Sigmoid colon (tissue), 7 donors: Measurements from ENCODE around the gene SEC11A. TPM values are rescaled to one million over a fixed set of nuclear protein-coding genes. Genes with fewer than 3 reads are reported as not detected.
A peak's percentile ranks its signal among the peaks of the same experiment; 100 is the strongest.

Experiments used
- DNase-seq: peaks from one replicate; pipeline ENCODE4 v3.0.0-alpha.2; 2019
- H3K27ac ChIP-seq, 4 donors: fragments of 200-600 bp; sonication (generic); one replicate each; pipeline ENCODE4 v1.5.1; 2016 to 2019; ENCODE audit warnings: mild to moderate bottlenecking in 1 of 4
- H3K27me3 ChIP-seq, 3 donors: fragments of 200-600 bp; sonication (generic); one replicate each; pipeline ENCODE4 v1.5.1; 2019; ENCODE audit warnings: mild to moderate bottlenecking in 1 of 3
- H3K36me3 ChIP-seq, 4 donors: fragments of 200-600 bp; sonication (generic); one replicate each; pipeline ENCODE4 v1.5.1; 2016 to 2019
- H3K4me1 ChIP-seq, 4 donors: fragments of 200-600 bp; sonication (generic); one replicate each; pipeline ENCODE4 v1.5.1; 2017 to 2019
- H3K4me3 ChIP-seq, 4 donors: fragments of 200-600 bp; sonication (generic); one replicate each; pipeline ENCODE4 v1.5.1; 2017 to 2019; ENCODE audit warnings: mild to moderate bottlenecking in 2 of 4, moderate library complexity in 1 of 4
- H3K9me3 ChIP-seq, 4 donors: fragments of 200-600 bp in 3 of 4; sonication (generic) in 3 of 4; one replicate each; pipeline versions ENCODE4 v1.5.1 to v1.6.1; 2013 to 2019
- EP300 ChIP-seq, 4 donors: sonication (generic); formaldehyde crosslinking; IDR thresholded peaks; one replicate each; pipeline ENCODE4 v1.6.1; 2017; ENCODE audit warnings: antibody characterized with exemption in 4 of 4
- POLR2A ChIP-seq, 2 donors: fragments of 450-650 bp; IDR thresholded peaks; one replicate each; pipeline ENCODE4 v1.6.1; 2016; ENCODE audit warnings: antibody characterized with exemption in 2 of 2, mild to moderate bottlenecking in 2 of 2, moderate library complexity in 2 of 2
- POLR2AphosphoS5 ChIP-seq, 4 donors: sonication (generic); formaldehyde crosslinking; IDR thresholded peaks; one replicate each; pipeline ENCODE4 v1.6.1; 2017; ENCODE audit warnings: antibody characterized with exemption in 4 of 4
- WGBS, 2 donors: extraction: QIAGEN DNeasy Blood & Tissue Kit; methylation state at CpG; one replicate each; pipeline ENCODE4 v1.1.7; 2013; 5-methylcytosine and 5-hydroxymethylcytosine counted together
- intact Hi-C: fragments of 100-400 bp; cut with DNase I; formaldehyde crosslinking; loops from one replicate; pipeline ENCODE4 v1.15.1; 2023
- polyA plus RNA-seq, 3 donors: library from polyadenylated mRNA; stranded (reverse); fragments of 200-250 nt; gene quantifications; one replicate each; pipeline ENCODE4 v1.2.3, GENCODE V29; 2013
- total RNA-seq, 4 donors: library from RNA; depleted of rRNA; stranded (reverse); fragments of >200 nt; gene quantifications; one replicate each; pipeline ENCODE4 v1.1.0, GENCODE V29; 2016
- TF ChIP-seq, protein P1 (sequence below), 4 experiments: fragments of 450-650 bp in 3 of 4; fragments of 200-600 bp in 1 of 4; IDR thresholded peaks; one replicate each; pipeline ENCODE4 v1.5.1; 2016 to 2019; ENCODE audit warnings: antibody characterized with exemption in 4 of 4, mild to moderate bottlenecking in 3 of 4, moderate library complexity in 2 of 4
- donor health status: healthy with polysubstance abuse.
- donor health status: Bipolar disorder and iron deficiency.
- donor health status: healthy.

SEC11A gene
- total and polyA plus RNA-seq, 7 donors = 83.9 to 216 (median 152) TPM

DNA sequence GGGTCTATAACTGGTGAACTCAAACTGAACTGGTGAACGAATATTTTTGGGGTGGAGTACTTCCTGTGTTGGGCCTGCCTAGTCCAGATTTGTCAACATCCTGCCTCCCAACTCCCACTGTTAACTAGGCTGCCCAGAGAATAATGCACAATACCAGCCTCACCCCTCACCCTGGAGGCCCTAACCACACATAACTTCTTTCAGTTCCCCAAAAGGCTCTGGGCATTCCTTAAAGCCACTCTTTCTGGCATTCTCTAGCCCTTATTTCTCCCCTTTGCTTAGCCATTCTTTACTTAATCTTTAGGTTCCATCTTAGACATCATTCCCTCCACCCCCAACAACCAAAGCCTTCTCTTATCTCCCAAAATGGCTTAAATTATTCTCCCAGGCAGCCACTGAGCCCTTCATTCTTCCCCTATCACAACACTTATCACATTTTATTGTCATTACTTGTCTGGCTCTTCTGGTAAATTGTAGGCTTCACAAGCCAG, 9.1 kb upstream of the SEC11A start:
- Histone ChIP-seq H3K27ac (peak overlapping the region in 2 of 4 donors; percentile 40), H3K9me3 (no peaks in the 10 kb centered on the region), H3K36me3 (no peaks in the 10 kb centered on the region), H3K27me3 (no peaks in the 10 kb centered on the region), H3K4me1 (no peaks in the 10 kb centered on the region), H3K4me3 (no peak overlapping the region)
- intact Hi-C loops = no loop called here
- 8 to 9% methylated on average over 1 of the region's 1 CpG for WGBS, 2 donors
- DNase-seq = no peak
- TF ChIP-seq POLR2AphosphoS5 (IDR thresholded peaks at IDR 0.05) = peak in 1 of 4 donors; percentile 17
- TF ChIP-seq, protein P1, sequence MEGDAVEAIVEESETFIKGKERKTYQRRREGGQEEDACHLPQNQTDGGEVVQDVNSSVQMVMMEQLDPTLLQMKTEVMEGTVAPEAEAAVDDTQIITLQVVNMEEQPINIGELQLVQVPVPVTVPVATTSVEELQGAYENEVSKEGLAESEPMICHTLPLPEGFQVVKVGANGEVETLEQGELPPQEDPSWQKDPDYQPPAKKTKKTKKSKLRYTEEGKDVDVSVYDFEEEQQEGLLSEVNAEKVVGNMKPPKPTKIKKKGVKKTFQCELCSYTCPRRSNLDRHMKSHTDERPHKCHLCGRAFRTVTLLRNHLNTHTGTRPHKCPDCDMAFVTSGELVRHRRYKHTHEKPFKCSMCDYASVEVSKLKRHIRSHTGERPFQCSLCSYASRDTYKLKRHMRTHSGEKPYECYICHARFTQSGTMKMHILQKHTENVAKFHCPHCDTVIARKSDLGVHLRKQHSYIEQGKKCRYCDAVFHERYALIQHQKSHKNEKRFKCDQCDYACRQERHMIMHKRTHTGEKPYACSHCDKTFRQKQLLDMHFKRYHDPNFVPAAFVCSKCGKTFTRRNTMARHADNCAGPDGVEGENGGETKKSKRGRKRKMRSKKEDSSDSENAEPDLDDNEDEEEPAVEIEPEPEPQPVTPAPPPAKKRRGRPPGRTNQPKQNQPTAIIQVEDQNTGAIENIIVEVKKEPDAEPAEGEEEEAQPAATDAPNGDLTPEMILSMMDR (IDR thresholded peaks at IDR 0.05) = no peak

DNA sequence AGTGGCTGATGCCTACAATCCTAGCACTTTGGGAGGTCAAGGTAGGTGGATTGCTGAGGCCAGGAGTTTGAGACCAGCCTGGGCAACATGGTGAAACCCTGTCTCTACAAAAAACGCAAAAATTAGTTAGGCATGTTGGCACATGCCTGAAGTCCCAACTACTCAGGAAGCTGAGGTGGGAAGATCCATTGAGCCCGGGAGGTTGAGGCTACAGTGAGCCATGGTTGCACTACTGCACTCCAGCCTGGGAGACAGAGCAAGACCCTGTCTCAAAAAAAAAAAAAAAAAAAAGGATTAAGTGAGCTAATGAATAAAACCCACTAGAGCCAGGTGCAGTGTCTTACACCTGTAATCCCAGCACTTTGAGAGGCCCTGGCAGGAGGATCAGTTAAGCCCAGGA, 6.7 kb upstream of the SEC11A start:
- WGBS, 2 donors = 92 to 93% methylated on average over 2 of the region's 2 CpGs

DNA sequence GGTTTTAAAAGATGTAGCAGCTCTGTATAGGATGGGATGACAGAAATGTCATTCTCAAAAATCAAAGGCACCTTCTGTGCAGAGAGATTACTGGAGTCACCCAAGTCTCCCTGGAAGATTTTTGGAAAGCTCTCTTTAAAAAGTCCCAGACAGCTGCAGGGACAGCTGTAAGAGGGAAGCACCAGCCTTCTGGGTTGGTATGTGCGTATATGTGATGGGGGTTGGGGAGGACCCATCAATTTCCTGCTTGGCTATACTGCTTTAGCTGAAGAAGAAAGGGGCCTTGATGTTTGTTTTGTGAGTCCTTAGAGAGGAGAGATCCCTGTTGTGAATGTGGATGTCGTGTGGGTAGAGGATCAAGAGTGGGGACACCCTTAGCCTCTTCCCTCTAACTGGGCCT, 5.4 kb upstream of the SEC11A start:
- H3K36me3 ChIP-seq = no peaks in the 10 kb centered on the region
- no peaks in the 10 kb centered on the region for H3K27me3 ChIP-seq
- intact Hi-C loops = no loop called here
- peaks cover 0 to 10% (median 6%) of the 10 kb centered on the region in 4 donors for H3K4me1 ChIP-seq
- WGBS, 2 donors = 64 to 76% methylated on average over 2 of the region's 2 CpGs
- no peaks in the 10 kb centered on the region for H3K9me3 ChIP-seq
- TF ChIP-seq, protein P1 (IDR thresholded peaks at IDR 0.05) = no peak
- TF ChIP-seq POLR2AphosphoS5 (IDR thresholded peaks at IDR 0.05) (no peak), EP300 (IDR thresholded peaks at IDR 0.05) (no peak), POLR2A (IDR thresholded peaks at IDR 0.05) (no peak)
- peak overlapping the region in 1 of 4 donors; percentile 1 for H3K27ac ChIP-seq
- H3K4me3 ChIP-seq = no peak overlapping the region
- DNase-seq = no peak

More for the DNA sequence above, 6.7 kb upstream of the SEC11A start:
- H3K4me3 ChIP-seq = no peak overlapping the region
- H3K27ac ChIP-seq = no peak overlapping the region
- H3K36me3 ChIP-seq = no peaks in the 10 kb centered on the region
- no peaks in the 10 kb centered on the region for H3K27me3 ChIP-seq
- intact Hi-C loops = no loop called here
- TF ChIP-seq EP300 (IDR thresholded peaks at IDR 0.05) = no peak
- TF ChIP-seq, protein P1 (IDR thresholded peaks at IDR 0.05) = no peak
- TF ChIP-seq POLR2A (IDR thresholded peaks at IDR 0.05) = no peak
- no peak for TF ChIP-seq POLR2AphosphoS5 (IDR thresholded peaks at IDR 0.05)
- no peaks in the 10 kb centered on the region for H3K9me3 ChIP-seq
- peaks cover 0 to under 1% (median 0%) of the 10 kb centered on the region in 4 donors for H3K4me1 ChIP-seq
- no peak for DNase-seq

DNA sequence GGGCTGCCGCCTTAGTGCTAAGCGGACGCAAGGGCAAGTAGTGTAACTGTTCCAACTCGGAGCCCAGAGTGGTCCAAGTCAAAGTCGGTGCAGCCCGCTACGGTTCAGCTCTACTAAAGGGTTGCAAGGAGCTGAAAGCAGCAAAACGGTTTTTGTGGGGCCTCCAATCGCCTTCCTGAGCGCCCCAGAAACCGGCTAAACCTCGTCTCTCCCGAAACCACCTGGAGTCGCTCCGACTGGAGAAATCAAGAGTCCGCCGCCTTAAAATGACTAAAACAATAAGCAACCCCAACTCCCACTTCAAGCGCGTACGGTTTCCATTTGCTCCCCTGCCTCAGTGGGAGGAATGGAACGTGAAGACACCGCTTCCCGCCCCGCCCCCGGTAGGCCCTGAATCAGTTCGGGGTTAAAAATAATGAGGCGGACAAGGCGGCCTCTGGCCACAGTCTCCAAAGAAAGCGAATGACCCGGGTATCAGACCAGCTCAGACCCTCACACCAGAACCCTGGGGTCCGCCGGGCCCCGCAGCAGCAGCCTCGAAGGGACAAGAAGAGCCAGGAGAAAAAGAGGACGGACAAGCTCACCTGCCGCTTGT, 401 bp downstream of the SEC11A start:
- Histone ChIP-seq H3K36me3 (peaks cover 0 to 10% (median 0%) of the 10 kb centered on the region in 4 donors), H3K4me1 (peaks cover 0 to 28% (median 24%) of the 10 kb centered on the region in 4 donors), H3K9me3 (no peaks in the 10 kb centered on the region), H3K27me3 (no peaks in the 10 kb centered on the region), H3K27ac (peak overlapping the region; percentile 86 to 95 (median 94)), H3K4me3 (peak overlapping the region; percentile 71 to 87 (median 76))
- WGBS, 2 donors = 0 to 1% methylated on average over 36 of the region's 36 CpGs
- no peak for TF ChIP-seq EP300 (IDR thresholded peaks at IDR 0.05)
- TF ChIP-seq POLR2A (IDR thresholded peaks at IDR 0.05) = no peak
- TF ChIP-seq, protein P1 (IDR thresholded peaks at IDR 0.05) = no peak
- no peak for TF ChIP-seq POLR2AphosphoS5 (IDR thresholded peaks at IDR 0.05)
- DNase-seq = peak; percentile 67
- intact Hi-C loops = loop anchor here (1.0 to 10.0 kb wide), 3 partner anchors 32 to 129 kb away; partner anchors contain the start of gene NMB
